Vagina (tissue), 2 donors: ENCODE data around the gene ELAVL2.

Experiments used
- CTCF ChIP-seq, 3 experiments: fragments of 450-650 bp in 2 of 3; fragments of 200-600 bp in 1 of 3; sonication (generic) in 1 of 3; IDR thresholded peaks; one replicate each; pipeline ENCODE4 v1.5.1; 2017 to 2019; ENCODE audit warnings: antibody characterized with exemption in 3 of 3, mild to moderate bottlenecking in 2 of 3, moderate library complexity in 2 of 3
- POLR2A ChIP-seq, 2 donors: fragments of 450-650 bp; IDR thresholded peaks; one replicate each; pipeline ENCODE4 v1.6.1; 2017; ENCODE audit warnings: antibody characterized with exemption in 2 of 2, mild to moderate bottlenecking in 2 of 2, moderate library complexity in 2 of 2

DNA sequence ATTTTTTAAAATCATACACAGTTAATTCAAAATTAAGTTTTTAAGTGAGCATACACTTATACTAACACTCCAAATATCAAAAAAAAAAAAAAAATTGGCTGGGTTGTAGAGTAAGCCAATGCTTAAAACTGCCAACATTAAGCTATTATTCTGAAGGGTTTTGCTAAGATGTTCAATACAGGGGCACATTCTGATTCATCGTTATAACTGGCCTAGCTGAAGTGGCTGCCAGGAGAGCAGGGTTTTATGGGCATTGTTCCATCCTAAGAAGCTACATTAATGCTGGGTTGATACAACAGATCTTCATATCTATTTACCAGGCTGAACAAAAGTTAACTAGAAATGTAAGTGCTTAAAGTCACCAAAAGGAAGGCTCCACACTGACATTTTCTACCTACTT is 13.4 kb downstream of the ELAVL2 start:
- TF ChIP-seq POLR2A (IDR thresholded peaks at IDR 0.05): no peak
- no peak for TF ChIP-seq CTCF (IDR thresholded peaks at IDR 0.05)
